Measurements from ENCODE around the gene B3GLCT.
"Not testable (repeated sequence)": the region's sequence is repeated elsewhere in the genome, so short reads cannot be mapped to it uniquely, and the experiment has no call there.

Gene B3GLCT

DNA sequence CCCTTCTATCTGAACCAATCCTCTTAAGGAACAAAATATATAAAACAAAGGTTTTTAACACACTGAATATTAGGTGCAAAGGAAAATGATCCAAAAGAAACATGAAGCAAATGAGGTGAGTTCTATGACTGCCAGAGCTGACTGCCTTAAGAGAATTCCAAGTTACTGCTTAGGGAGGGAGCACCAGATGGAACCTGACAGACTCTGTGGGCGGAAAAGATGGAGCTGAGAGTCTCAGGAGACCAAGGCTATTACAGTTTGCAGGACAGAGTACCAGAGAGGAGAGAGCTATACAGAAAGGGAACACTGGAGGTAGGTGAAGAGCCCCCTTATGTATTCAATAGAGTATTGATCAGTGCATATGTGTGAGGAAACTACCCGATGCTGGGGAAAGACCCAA, 87.2 kb downstream of the B3GLCT start:
- no peak for DNase-seq

DNA sequence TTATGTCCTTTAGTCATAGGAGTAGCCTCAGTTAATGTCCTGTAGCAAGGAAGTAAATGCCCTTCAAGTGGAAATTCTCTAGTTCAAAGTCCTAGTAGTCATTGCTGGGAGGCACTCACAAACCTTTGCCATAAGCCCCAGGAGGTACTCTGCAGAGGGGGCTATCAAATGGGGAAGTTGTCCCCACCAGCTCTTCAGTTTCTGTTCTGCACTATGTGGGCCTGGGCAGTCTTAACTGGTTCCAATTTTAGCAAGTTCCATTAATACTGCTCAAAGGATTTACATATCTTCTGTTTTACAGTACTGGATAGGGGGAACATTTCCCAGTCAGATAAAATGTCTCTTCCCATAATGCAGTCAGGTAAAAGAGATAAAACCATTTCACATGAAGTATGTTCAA, 101.3 kb downstream of the B3GLCT start:
- no peak for DNase-seq

DNA sequence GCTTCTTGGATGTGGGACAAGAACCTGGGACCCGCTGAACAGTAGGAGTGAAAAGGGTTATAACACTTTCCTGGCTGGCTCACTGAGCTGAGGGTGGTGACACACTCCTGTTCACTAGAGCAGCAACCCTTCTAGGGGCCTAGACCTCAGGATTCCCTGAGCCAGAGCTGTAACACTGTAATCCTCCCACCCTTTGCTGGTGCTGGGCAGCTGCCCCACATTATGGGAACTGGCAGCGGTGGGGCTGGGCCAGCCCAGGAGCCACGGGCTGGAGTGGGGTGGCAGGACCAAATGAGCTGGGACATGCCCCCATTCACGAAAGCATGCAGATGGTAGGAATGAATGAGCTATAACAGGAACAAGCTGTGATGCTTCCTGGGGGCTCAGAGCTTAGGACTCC, 110.6 kb downstream of the B3GLCT start:
- no peak for DNase-seq

DNA sequence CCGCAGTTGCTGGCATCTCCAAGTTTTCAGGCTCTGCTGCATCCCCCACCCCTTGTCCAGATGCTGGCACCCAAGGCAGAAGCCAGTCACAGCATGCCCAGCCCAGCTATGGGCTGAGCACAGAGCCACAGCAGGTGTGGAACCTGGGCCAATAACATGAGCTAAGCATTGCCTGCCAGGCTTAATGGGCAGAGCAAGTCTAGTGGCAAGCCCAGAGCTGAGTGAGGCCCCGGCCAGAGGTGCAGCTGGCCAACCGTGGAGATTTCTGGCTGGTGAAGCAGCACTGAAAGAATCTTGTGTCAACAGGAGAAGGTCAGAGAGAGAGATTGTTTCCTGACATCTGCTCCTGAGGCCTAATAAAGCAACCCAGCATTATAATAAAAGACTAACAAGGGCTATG, 111.0 kb downstream of the B3GLCT start:
- no peak for DNase-seq

DNA sequence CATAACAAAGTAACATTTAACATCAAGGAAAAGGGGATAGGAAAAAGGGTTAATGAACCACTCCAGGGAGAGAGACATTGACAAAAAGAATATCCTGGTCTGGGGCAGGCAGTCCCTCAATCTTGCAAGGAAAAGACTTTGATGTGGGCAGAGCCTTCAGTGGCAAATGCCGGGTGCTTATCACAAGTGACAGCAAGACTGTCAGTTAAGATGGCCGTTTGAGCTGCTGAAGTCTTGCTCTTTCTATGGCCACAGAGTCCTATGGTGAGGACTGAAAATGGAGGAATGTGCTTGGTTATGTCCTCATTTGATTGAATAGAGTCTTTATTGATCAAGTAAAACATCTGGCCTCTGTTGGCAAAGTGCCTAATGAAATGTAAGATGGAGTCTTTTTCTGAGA, 112.1 kb downstream of the B3GLCT start:
- DNase-seq = no peak

DNA sequence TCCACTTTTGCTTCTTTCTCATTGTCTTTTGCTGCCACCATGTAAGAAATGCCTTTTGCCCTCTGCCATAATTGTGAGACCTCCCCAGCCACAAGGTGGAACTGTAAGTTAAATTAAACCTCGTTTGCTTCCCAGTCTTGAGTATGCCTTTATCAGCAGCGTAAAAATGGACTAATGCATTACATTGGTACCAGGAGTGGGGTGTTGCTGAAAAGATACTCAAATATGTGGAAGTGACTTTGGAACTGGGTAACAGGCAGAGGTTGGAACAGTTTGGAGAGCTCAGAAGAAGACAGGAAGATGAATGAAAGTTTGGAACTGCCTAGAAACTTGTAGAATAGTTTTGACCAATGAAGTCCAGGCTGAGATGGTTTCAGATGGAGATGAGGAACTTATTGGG, 115.2 kb downstream of the B3GLCT start:
- DNase-seq = no peak

DNA sequence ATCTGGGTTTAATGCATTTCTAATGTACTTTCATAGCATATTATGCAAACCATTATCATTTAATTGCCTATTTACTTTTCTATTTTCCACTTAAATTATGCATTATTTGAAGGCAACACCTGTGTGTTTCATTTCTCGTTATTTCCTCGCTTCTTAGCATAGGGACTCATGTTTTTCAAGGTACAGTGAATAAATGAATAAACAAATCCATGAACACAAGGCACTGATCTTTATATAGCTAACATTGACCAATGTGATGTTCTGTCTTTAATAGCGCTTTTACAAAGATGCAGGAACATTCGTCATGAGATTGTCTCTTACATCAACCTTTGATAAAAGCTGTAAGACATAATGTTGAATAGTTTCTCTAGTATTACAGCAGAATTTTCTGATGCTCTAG, 121.2 kb downstream of the B3GLCT start:
- DNase-seq = no peak

DNA sequence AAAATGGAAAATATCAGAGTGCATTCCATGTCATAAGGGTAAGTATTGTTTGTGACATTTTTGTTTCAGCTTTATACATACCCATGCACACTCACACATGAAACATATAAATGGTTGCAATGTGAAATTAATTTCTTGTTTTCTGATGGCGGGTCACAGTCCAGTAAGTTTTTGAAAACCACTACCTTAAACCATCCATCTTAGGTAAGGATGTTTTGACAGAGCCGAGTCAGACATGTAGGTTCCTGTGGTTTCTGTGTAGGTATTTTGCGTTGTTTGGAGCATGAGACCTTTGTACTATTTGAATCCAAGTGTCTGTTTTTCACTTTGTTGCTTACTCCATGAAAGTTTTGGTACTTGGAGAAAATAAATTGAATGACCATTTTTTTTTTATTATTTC, 121.7 kb downstream of the B3GLCT start:
- DNase-seq = no peak

DNA sequence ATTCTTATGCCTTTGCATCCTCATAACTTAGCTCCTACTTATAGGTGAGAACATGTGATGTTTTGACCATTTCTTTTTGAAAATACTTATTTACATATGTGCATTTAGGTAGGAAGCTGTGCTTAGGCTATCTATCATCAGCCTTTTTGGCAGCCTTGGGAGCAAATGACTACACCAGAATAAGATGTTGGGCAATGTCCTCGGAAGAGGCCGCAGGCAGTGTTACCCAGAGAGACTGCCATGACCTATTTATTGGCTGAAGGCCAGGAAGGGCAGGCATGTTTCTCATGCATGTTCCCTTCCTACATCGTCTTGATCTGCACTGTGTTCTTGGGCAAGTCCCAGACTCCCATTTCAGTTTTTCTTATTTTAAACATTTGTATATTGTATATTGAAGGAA, 122.3 kb downstream of the B3GLCT start:
- no peak for DNase-seq

DNA sequence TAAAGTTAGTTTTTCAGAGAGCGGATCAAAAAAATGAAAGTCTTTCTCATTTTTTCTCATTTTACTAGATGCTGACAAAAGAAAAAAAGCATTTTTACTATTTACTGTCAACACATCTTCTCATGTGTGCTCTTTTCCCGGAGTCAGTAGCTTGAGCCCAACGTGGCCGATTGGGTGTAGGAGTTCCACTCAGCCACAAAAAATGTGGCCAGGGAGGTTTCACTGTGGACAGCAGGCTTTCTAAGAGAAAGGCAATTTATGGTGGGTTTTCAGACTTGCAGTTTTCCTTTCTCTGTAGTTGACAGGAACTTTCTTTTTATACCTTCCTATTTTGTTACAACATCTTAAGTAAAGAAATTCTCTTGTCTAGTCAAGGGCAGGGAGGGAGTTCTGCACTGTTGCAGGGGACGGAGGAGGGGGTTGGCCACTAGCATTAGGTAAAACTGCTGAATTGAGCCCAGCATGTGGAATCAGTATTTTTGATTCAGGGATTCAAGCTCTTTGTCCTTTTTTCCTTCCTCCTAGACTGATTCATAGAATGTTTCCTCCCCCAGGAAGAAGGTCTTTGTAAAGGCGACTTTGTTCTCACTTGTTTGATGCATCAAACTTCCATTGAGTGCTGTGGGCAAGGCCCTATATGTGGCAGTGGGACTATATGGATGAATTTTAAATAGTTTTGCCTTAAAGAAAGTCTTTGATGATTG, 123.1 kb downstream of the B3GLCT start:
- DNase-seq = no peak

DNA sequence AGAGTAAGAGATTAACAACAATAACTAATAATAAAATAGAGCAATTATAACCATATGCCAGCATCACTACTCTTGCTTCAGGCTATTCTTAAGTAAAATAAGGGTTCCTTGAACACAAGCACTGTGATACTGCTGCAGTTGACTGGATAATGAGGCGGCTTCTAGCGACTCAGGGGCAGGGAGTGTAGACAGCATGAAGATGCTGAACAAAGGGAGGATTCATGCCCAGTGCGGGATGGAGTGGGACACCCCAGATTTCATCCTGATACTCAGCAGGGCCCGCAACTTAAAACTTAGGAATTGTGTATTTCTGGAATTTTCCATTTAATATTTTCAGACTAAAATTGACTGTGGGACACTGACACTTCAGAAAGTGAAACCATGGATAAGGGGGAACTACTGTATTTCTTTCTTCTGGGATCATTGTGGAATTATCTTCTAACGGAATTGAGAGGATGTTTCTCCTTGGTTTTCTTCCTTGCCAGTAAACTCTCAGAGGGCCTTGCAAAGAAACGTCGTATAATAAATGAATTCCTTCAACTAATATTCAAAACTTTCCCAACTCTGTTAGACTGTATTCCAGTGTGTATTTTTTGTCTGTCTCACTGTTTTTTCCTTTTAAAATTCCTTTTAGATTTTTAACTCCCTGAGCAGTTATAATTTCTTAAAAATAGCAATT, 127.5 kb downstream of the B3GLCT start:
- no peak for DNase-seq

DNA sequence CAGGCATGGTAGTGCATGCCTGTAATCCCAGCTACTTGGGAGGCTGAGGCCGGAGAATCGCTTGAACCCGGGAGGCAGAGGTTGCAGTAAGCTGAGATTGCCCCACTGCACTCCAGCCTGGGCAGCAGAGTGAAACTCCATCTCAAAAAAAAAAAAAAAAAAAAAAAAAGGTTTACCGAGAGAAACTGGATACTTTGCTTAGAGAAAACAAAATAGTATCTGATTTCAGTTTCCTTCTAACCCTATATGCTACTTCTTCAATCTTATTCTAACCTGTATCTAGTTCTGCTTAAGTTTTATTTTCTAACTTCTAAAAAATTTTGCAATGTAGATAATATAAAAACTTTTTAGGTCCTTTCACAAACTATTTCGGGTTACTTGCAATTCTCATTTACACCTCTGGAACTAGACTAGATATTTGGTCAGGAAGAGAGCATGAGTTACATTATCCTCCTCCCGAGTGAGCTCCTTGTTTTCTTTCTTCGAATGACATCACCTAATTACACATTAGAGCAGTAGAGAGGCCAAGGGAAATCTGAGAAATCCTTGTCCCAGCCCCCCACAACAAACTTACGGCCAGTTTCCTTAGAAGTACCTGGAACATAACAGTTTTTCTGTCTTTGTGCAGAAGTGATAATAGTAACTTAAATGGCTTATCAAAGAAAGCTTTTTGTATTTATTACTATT, 128.9 kb downstream of the B3GLCT start:
- DNase-seq = no peak

DNA sequence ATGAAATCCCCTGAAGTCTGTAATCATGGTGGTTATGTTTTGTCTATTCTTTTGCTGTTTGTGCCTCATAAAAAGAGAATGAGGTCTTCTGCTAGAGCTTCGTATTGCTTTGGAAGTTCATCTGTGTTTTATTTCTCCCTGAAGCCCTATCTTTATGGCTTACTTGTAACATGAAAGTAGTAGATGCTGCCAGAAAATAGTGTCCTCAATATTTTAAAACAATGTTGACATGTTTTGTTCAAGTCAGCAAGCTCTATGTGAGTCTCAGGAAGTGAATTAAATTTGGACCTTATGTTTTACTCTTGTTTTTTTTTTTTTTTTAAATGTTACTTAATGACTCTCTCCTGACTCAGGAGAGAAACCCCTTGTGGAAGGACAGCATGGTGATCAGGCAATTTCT, 130.5 kb downstream of the B3GLCT start:
- DNase-seq = no peak

DNA sequence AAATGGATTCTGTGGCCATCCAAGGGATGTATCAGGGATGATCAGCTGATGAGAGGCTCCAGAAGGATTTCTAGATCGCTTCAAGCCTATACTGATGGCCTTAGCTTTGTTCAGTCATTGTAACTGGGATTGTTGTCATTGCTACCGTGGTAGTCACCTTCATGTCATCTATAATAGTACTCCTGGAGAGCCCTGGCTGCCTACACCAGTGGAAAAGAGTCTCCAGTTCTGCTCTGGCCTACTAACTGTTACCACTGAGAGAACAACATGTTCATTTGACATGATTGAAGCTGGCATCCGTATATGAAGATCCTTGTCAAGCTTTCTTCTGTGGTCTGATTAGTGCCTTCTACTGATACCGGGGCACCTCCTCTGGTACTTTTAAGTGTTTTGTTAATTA, 131.3 kb downstream of the B3GLCT start:
- DNase-seq = no peak

DNA sequence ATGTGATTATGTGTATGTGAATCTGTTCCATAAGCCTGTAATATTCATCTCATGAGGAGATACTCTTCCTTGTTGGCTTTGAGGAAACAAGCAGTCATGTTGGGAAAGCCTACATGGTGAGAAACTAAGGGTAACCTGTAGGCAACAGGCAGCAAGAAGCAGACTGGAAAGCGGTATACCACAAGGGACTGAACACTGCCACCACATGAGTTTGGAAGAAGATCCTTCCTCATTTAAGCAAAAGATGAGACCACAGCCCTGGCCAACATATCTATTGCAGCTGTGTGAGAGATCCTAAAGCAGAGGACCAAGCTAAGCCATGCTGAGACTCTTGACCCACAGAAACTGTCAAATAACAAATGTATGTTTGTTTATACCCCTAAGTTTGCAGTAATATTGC, 134.8 kb downstream of the B3GLCT start:
- no peak for DNase-seq

DNA sequence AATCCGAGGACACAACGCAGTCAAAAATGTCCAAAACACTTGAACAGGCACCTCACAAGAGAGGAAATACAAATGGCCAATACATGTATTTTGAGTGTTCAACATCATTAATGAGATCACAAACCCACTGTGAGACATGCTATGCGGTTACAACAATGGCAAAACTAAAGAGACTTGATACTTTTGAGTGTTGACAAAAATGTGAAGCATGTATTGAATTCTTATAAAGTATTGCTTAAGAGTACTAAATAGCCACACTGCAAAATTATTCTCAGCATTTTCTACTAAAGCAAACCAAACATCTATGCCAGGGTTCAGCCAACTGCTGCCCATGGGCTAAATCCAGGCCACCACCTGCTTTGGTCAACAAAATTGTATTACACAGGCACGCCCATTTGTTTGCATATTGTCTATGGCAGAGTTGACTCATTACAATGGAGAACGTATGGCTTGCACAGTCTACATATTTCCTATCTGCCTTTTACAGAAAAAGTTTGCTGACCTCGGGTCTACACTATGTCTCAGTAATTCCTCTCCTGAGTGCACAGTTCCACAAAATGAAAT, 135.3 kb downstream of the B3GLCT start:
- no peak for DNase-seq

DNA sequence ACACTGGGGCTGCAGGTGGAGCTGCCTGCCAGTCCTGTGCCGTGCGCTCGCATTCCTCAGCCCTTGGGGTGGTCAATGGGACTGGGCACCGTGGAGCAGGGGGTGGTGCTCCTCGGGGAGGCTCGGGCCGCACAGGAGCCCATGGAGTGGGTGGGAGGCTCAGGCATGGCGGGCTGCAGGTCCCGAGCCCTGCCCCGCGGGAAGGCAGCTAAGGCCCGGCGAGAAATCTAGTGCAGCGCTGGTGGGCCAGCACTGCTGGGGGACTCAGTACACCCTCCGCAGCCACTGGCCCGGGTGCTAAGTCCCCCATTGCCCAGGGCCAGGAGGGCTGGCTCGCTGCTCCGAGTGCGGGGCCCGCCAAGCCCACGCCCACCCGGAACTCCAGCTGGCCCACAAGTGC, 139.8 kb downstream of the B3GLCT start:
- not testable (repeated sequence) for DNase-seq

DNA sequence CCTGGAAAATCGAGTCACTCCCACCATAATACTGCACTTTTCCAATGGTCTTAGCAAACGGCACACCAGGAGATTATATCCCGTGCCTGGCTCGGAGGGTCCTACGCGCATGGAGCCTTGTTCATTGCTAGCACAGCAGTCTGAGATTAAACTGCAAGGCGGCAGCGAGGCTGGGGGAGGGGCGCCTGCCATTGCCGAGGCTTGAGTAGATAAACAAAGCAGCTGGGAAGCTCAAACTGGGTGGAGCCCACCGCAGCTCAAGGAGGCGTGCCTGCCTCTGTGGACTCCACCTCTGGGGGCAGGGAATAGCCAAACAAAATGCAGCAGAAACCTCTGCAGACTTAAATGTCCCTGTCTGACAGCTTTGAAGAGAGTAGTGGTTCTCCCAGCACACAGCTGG, 141.1 kb downstream of the B3GLCT start:
- DNase-seq = not testable (repeated sequence)

DNA sequence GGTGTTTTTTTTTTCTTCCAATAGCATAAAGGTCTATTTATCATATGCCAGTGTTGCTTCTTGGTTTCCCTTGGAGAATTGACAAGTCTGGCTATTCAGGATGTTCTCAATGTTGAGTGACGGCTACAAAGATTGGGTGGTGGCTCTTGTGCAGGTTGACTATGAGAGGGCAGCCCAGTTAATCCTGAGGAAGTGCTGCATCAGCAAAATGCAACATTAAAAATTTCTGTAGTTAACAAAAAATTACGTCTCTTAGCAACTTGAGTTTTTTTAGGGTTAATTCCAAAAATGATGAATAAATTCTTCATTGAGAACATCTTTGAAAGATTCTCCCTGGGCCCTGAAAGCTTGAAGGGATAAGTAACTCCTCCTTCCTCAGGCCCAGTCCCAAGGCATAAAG, 147.1 kb downstream of the B3GLCT start:
- DNase-seq = no peak

DNA sequence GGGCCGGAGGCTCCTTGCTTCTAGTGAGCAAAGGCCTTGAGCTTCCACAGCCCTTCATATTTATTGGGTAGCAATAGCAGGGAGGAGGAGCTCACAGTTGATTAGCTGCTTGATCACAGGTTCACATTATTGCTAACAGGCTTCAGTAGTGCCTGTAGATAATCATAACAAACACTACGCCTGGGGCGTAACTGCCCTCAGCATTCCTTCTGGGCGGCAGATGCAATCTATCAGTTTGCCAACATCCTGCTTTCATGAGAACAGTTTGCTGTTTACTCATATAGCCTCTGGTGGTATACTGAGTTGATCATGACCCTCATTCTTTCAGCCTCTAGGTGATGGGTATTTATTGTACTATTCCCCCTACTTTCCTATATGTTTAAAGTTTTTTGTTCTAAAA, 149.4 kb downstream of the B3GLCT start:
- no peak for DNase-seq

DNA sequence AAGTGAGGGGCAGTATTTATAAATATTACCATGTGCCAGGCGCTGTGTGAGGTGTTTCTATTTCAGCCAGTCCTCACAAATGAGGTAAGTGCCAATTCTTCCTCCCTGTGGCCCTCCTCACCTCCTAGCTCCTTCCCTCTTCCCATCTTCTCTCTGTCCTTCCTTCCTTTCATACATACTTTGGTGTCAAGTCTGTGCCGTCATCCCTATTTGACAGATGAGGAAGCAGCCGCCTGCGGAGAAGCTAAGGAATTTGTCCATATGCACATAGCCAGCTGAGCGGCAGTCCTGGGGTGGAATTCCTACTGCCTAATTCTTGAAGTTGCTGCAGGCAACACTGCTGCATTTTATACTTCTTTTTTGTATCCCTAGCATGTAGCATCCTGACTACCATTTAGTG, 150.8 kb downstream of the B3GLCT start:
- no peak for DNase-seq

DNA sequence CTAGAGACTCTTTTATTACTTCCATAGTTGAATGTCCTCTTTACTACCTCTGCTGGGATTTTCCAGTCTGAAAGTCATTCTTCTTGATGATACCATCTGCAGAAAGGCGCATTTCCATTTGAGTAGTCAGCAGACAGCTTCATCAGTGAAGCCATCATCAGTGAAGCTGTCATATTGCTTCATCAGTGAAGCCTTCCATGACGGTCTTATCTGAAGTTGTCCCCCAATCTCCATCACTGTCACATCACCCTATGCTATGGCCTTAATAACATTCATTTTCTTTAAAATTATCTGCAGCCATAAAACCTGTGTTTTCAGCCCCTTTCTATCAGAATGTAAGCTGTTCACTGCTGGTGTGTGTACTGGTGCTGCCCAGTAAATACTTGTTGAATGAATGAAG, 151.6 kb downstream of the B3GLCT start:
- DNase-seq = no peak

DNA sequence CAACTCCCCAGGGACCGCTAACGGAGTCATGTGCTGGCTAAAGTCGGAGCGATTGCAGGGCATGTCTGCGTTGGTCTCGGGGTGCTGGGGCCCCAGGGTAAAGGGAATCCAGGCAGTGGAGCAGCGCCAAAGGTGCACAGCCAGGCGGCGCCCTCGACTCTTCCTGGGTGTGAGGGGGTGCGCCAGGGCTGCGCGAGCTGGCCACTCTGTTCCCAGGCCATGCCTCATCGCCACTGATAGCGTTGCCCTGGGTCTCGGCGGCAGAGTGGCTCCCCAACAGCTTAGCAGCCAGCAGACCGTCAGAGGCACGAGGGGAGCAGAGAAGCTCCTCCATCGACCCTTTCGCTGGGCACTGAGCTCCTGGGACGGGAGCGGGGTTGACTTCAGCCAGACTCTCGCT, 152.7 kb downstream of the B3GLCT start:
- no peak for DNase-seq

DNA sequence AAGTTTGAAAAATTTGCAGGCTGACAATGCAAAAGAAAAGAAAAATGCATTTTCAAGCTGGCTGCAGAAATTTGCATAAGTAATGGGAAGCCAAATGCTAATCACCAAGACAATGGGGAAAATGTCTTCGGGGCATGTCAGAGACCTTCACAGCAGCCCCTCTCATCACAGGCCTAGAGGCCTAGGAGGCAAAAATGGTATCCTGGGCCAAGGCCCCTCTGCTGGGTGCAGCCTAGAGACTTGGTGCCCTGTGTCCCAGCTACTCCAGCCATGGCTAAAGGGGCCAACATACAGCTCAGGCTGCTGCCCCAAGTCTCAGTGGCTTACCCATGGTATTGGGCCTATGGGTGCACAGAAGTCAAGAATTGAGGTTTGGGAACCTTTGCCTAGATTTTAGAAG, 155.2 kb downstream of the B3GLCT start:
- DNase-seq = no peak
